Measurements from ENCODE around the gene NHLH1. TPM values are rescaled to one million over a fixed set of nuclear protein-coding genes. Genes with fewer than 3 reads are reported as not detected.

Gene NHLH1
- total and polyA plus RNA-seq, 2 of the 13 experiments (the other 11 are each of a cell fraction or from before 2014, with no cell fraction given), result 0.11 to 0.57 TPM

DNA sequence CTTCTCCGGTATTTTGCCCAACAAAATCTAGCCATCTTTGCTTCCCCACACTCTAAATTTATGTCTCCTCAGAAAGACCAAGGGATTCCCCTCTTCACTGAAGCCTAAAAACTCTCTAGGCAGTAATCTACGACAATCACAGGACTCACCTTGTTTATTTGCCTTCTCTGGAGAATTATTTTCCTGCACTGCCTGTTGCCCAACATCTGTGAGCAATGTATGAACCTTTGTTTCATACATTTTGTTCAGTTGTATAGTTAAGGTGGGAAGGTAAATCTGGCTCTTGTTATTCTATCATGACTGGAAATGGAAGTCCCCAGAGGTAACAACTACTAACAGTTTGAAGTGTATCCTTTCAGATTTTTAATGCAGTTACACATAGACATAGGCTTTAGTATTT, 26.0 kb upstream of the NHLH1 start (continued):
- TF ChIP-seq, protein P1, sequence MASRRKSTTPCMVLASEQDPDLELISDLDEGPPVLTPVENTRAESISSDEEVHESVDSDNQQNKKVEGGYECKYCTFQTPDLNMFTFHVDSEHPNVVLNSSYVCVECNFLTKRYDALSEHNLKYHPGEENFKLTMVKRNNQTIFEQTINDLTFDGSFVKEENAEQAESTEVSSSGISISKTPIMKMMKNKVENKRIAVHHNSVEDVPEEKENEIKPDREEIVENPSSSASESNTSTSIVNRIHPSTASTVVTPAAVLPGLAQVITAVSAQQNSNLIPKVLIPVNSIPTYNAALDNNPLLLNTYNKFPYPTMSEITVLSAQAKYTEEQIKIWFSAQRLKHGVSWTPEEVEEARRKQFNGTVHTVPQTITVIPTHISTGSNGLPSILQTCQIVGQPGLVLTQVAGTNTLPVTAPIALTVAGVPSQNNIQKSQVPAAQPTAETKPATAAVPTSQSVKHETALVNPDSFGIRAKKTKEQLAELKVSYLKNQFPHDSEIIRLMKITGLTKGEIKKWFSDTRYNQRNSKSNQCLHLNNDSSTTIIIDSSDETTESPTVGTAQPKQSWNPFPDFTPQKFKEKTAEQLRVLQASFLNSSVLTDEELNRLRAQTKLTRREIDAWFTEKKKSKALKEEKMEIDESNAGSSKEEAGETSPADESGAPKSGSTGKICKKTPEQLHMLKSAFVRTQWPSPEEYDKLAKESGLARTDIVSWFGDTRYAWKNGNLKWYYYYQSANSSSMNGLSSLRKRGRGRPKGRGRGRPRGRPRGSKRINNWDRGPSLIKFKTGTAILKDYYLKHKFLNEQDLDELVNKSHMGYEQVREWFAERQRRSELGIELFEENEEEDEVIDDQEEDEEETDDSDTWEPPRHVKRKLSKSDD (CRISPR knock-in tag; IDR thresholded peaks at IDR 0.05; ENCODE audit: low read depth), result no peak
- 0 out of 2 replicates have a peak, but pooled peaks have one; percentile 18 for TF ChIP-seq GATAD1 (CRISPR knock-in tag; IDR thresholded peaks at IDR 0.05)
- TF ChIP-seq MED1 (CRISPR knock-in tag; IDR thresholded peaks at IDR 0.05), result 0 out of 2 replicates have a peak, but pooled peaks have one; percentile 19
- 0 out of 2 replicates have a peak, but pooled peaks have one; percentile 37 for TF ChIP-seq FOXA3 (CRISPR knock-in tag; IDR thresholded peaks at IDR 0.05)
- peak; percentile 79 for TF ChIP-seq CEBPG (CRISPR knock-in tag; IDR thresholded peaks at IDR 0.05)
- TF ChIP-seq RELA (CRISPR knock-in tag; IDR thresholded peaks at IDR 0.05), result no peak
- no peak for TF ChIP-seq FOXP1 (IDR thresholded peaks at IDR 0.05)
- peak; percentile 36; the same call in 1 of the 2 replicates for TF ChIP-seq FOXP1 (CRISPR knock-in tag; IDR thresholded peaks at IDR 0.05)
- TF ChIP-seq RBFOX2 (IDR thresholded peaks at IDR 0.05; ENCODE audit: low read depth, low read length), result 0 out of 2 replicates have a peak, but pooled peaks have one; percentile 22
- peak; percentile 29; the same call in 1 of the 2 replicates for TF ChIP-seq BCL6 (CRISPR knock-in tag; IDR thresholded peaks at IDR 0.05)
- TF ChIP-seq CEBPB (IDR thresholded peaks at IDR 0.05; ENCODE audit: borderline replicate concordance, low read depth, low read length), result peak; percentile 82

DNA sequence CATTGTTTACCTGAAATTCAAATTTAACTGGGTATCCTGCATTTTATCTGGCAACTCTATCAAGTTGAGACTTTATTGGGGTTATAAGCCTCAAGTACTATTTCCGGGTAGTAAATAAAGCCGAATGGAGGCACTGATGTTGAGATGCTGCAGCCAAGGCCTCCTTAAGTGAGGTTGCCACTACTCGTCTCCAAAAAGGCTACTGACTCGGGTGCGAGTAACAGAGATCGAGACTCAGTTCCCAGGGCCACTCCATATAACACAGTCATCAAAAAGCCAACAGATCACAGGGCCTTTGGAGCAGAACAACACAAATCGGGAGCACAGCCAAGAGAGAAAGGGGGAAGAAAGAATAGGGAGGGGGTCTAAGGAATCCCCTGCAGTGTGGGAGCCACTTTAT, 24.3 kb upstream of the NHLH1 start:
- no peak overlapping the region for H2AFZ ChIP-seq (ENCODE audit: low read length)
- intact Hi-C loops (cut with micrococcal nuclease; ENCODE audit: unreplicated experiment), result no loop called here
- in situ Hi-C loops (cut with HindIII; ENCODE audit: extremely low pct_ligation_motif_present, low pct_unique_long_range_greater_than_20kb), result no loop called here
- peak overlapping the region; percentile 81 to 98 (median 98) for H3K4me3 ChIP-seq (replicated peaks in 1 of 3; ENCODE audit: insufficient read depth in 1 of 3, low read depth in 2 of 3, low read length in 3 of 3)
- WGBS (ENCODE audit: low lambda C conversion rate), result 0% methylated on average over 7 of the region's 7 CpGs
- no peak for DNase-seq (ENCODE audit: low spot score)
- H3K9me3 ChIP-seq (ENCODE audit: low read length), result no peaks in the 10 kb centered on the region
- peak overlapping the region; percentile 99 for H3K9ac ChIP-seq (ENCODE audit: insufficient read depth, low read depth, low read length)
- POLR2A ChIA-PET, result no interaction called here
- 0 out of 4 replicates have a peak, but pooled peaks of 1 of the 2 experiments have one; percentile 3 for TF ChIP-seq MAFK (conservative IDR thresholded peaks at IDR 0.05 in 1 of 2, IDR thresholded peaks at IDR 0.05 in 1 of 2; ENCODE audit: low read length in 2 of 2)
- no peak for TF ChIP-seq TAF15 (IDR thresholded peaks at IDR 0.05; ENCODE audit: low read depth, low read length, poor library complexity, severe bottlenecking)
- 0 out of 2 replicates have a peak, but pooled peaks have one; percentile 21 for TF ChIP-seq ZNF138 (CRISPR knock-in tag; IDR thresholded peaks at IDR 0.05; ENCODE audit: low read depth)
- no peak for TF ChIP-seq ZSCAN20 (CRISPR knock-in tag; IDR thresholded peaks at IDR 0.05; ENCODE audit: borderline replicate concordance)
- CTCF ChIA-PET (ENCODE audit: low intra/inter-chr PET ratio, low total read pairs), result no interaction called here
- no peak; the same call in 2 of the 3 replicates for ATAC-seq
- H3K4me1 ChIP-seq (ENCODE audit: insufficient read depth, low read length), result peaks cover 43% of the 10 kb centered on the region
- H3K27me3 ChIP-seq (ENCODE audit: control insufficient read depth in 1 of 2, insufficient read depth in 2 of 2, low read length in 2 of 2), result peaks cover 0 to 4% of the 10 kb centered on the region in 2 experiments; a peak in 1 of 5 replicates
- peak overlapping the region; percentile 83 for H3K27ac ChIP-seq (ENCODE audit: extremely low read length, insufficient read depth, low read length)
- no peak for FAIRE-seq
- H3K79me2 ChIP-seq (ENCODE audit: insufficient read depth, low read length), result peaks cover 71% of the 10 kb centered on the region
- H3K36me3 ChIP-seq (replicated peaks in 1 of 2; ENCODE audit: control insufficient read depth in 1 of 2, insufficient read depth in 2 of 2, low read length in 2 of 2), result peaks cover 11 to 40% of the 10 kb centered on the region in 2 experiments
- peaks cover 35% of the 10 kb centered on the region for H4K20me1 ChIP-seq (ENCODE audit: insufficient read depth, low read length)
- BruUV-seq (replicated peaks), result TSS peak; percentile 80
- H3K4me2 ChIP-seq (ENCODE audit: low read depth, low read length), result peak overlapping the region; percentile 84
